T-cell (primary cell): ENCODE results near the gene EDN3. TPM values are rescaled to one million over a fixed set of nuclear protein-coding genes. Genes with fewer than 3 reads are reported as not detected.

Experiments used
- ATAC-seq, 4 experiments: fragments of 200-7000 bp in 3 of 4; fragments of 150-1000 bp in 1 of 4; cut with Tn5 transposase; replicated peaks in 1 of 4; 1 replicate in 3 of 4; 2 replicates in 1 of 4; pipeline ENCODE4 v1.10.0; 2021; ENCODE audit warnings: moderate library complexity in 3 of 4, mild to moderate bottlenecking in 2 of 4, moderate number of reproducible peaks in 1 of 4
- CTCF ChIA-PET, 2 donors: fragments of 300-600 bp; sonication (Branson Sonifier 250); formaldehyde crosslinking; loops; one replicate each; lab custom pipeline; 2022; ENCODE audit warnings: antibody characterized with exemption in 2 of 2; lab: Charles Lee
- POLR2A ChIA-PET, 2 donors: fragments of 300-600 bp; sonication (Branson Sonifier 250); formaldehyde crosslinking; loops; one replicate each; lab custom pipeline; 2022; ENCODE audit warnings: antibody characterized with exemption in 2 of 2; lab: Charles Lee
- DNase-seq, 35 experiments: peaks; one replicate each; pipeline versions ENCODE4 v3.0.0 to v3.0.0-alpha.2; 2013 to 2023
- H3K27ac ChIP-seq: one replicate; pipeline ENCODE4 v1.5.1; 2013; ENCODE audit warnings: low read length
- H3K27me3 ChIP-seq, 2 experiments: replicated peaks in 1 of 2; 1 replicate in 1 of 2; 2 replicates in 1 of 2; pipeline versions ENCODE4 v1.6.1 to v1.7.0; 2013; ENCODE audit warnings: low read length in 1 of 2, mixed read lengths in 1 of 2; ENCODE audit not compliant: control insufficient read depth in 2 of 2, insufficient read depth in 2 of 2; ENCODE audit errors: extremely low read depth in 1 of 2
- H3K36me3 ChIP-seq, 2 donors: 1 replicate in 1 of 2; 2 replicates in 1 of 2; pipeline versions ENCODE4 v1.6.1 to v1.7.0; 2013; ENCODE audit warnings: low read length in 1 of 2; ENCODE audit not compliant: control insufficient read depth in 2 of 2, insufficient read depth in 1 of 2; ENCODE audit errors: extremely low read depth in 1 of 2
- H3K4me1 ChIP-seq, 2 experiments: 1 replicate in 1 of 2; 2 replicates in 1 of 2; pipeline versions ENCODE4 v1.6.1 to v1.7.0; 2013; ENCODE audit warnings: low read length in 2 of 2, mixed read lengths in 1 of 2; ENCODE audit not compliant: insufficient read depth in 2 of 2, control insufficient read depth in 1 of 2; ENCODE audit errors: extremely low read depth in 1 of 2
- H3K4me3 ChIP-seq, 2 donors: 1 replicate in 1 of 2; 2 replicates in 1 of 2; pipeline versions ENCODE4 v1.5.1 to v1.7.0; 2013; ENCODE audit warnings: mild to moderate bottlenecking in 2 of 2, low read length in 1 of 2, moderate library complexity in 1 of 2; ENCODE audit not compliant: control insufficient read depth in 1 of 2; ENCODE audit errors: extremely low read depth in 1 of 2
- H3K9me3 ChIP-seq: 2 replicates; pipeline ENCODE4 v1.7.0; 2013
- H3K27ac Mint-ChIP-seq, 2 donors: one replicate each; pipeline ENCODE4 v1.8.0; 2020 to 2021; ENCODE audit warnings: mild to moderate bottlenecking in 2 of 2, mixed read lengths in 2 of 2
- H3K27me3 Mint-ChIP-seq, 2 donors: one replicate each; pipeline ENCODE4 v1.8.0; 2021 to 2022; ENCODE audit warnings: mixed read lengths in 2 of 2
- H3K36me3 Mint-ChIP-seq: one replicate; pipeline ENCODE4 v1.8.0; 2021; ENCODE audit warnings: mixed read lengths
- H3K4me1 Mint-ChIP-seq, 3 donors: one replicate each; pipeline ENCODE4 v1.8.0; 2020 to 2022; ENCODE audit warnings: mixed read lengths in 3 of 3, mild to moderate bottlenecking in 1 of 3
- H3K4me3 Mint-ChIP-seq, 3 donors: one replicate each; pipeline ENCODE4 v1.8.0; 2020 to 2022; ENCODE audit warnings: mild to moderate bottlenecking in 3 of 3, mixed read lengths in 3 of 3, moderate library complexity in 3 of 3
- H3K9me3 Mint-ChIP-seq, 3 donors: one replicate each; pipeline ENCODE4 v1.8.0; 2020 to 2022; ENCODE audit warnings: mixed read lengths in 3 of 3
- WGBS: methylation state at CpG from one replicate; pipeline ENCODE4 v1.1.5; 2013; ENCODE audit warnings: missing lambda C conversion rate; ENCODE audit not compliant: insufficient coverage; 5-methylcytosine and 5-hydroxymethylcytosine counted together
- total RNA-seq, 35 experiments: library from RNA in 6 of 35; stranded (reverse) in 6 of 35; fragments of 120-200 nt in 1 of 35; gene quantifications; one replicate each; pipeline versions ENCODE4 v1.2.1 to v1.2.4 and lab custom pipeline; 2013 to 2026

The EDN3 gene
- total RNA-seq, 5 donors from 2014 or later (not counting 1 experiment from before 2014, with no cell fraction given), result 0.32 to 2.3 (median 1.3) TPM; not detected in 2

DNA sequence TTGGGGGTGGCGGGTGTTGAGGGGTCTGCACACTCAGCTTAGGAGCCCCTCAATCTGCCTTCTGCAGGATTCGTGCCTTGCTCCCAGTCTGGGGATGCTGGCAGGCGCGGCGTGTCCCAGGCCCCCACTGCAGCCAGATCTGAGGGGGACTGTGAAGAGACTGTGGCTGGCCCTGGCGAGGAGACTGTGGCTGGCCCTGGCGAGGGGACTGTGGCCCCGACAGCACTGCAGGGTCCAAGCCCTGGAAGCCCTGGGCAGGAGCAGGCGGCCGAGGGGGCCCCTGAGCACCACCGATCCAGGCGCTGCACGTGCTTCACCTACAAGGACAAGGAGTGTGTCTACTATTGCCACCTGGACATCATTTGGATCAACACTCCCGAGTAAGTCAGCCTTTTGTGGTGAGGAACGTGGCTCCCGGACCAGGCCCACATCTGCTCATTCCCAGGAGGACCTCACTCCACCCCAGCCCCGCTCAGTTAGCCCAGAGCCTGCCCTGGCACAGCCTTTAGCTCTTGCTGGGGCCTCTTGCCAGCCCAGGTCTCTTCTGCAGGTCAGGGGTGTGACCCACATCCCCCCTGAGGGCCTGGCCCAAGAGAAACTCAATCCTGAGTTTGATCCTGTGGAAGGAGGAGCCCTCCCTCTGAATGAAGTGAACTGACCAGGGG, 1.1 kb downstream of the EDN3 start:
- no peak for ATAC-seq
- no peaks in the 10 kb centered on the region for H3K36me3 ChIP-seq
- H3K4me3 Mint-ChIP-seq, result no peak overlapping the region
- H3K27me3 Mint-ChIP-seq, result peaks cover 42 to 63% of the 10 kb centered on the region in 2 donors
- no peak for DNase-seq
- ChIA-PET CTCF (no interaction called here), POLR2A (no interaction called here)
- no peaks in the 10 kb centered on the region for H3K9me3 Mint-ChIP-seq
- H3K4me1 Mint-ChIP-seq, result peaks cover 0 to 11% (median 7%) of the 10 kb centered on the region in 3 donors
- H3K9me3 ChIP-seq, result no peaks in the 10 kb centered on the region
- H3K36me3 Mint-ChIP-seq, result no peaks in the 10 kb centered on the region
- H3K4me1 ChIP-seq, result peaks cover 0 to 4% of the 10 kb centered on the region in 2 experiments
- WGBS, result 73% methylated on average over 16 of the region's 17 CpGs
- H3K27ac Mint-ChIP-seq, result no peak overlapping the region
- no peak overlapping the region for H3K27ac ChIP-seq
- H3K4me3 ChIP-seq, result no peak overlapping the region
- peaks cover 3 to 62% of the 10 kb centered on the region in 2 experiments for H3K27me3 ChIP-seq

DNA sequence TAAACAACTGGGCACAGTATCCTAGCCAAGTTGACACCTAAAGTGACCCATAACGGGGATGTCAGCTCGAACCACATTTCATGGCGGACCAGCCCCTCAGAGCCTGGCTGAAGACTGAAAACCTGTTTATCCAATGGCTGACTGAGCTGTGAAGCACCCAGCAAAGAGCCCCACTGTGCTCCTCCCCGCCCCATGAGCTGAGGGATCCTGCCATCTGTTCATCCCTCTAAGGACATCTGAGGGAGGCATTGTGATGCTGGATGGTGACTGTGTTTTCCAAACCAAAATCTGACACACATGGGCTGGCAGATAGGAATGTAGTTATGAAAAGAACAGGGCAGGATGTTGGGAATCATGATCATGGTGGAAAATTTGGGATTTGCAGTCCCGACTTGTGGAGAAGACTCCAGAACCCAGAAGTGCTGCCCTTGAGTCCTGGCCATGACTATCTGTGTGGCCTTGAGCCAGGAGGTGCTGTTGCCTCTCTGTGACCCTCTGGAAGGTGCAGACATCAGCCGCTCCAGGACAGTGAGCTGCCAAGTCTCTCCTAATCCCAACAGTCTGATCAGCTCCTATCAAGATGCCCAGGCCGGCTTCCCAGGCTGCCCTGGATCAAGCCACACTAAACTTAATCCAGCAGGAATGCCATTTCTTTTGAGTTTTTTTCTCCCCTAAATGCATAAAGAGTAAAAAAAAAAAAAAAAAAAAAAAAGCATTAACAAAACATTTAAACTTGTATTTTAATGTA, 5.7 kb downstream of the EDN3 start:
- Mint-ChIP-seq H3K4me3 (no peak overlapping the region), H3K36me3 (no peaks in the 10 kb centered on the region), H3K4me1 (peaks cover 0 to 21% (median 4%) of the 10 kb centered on the region in 3 donors), H3K9me3 (no peaks in the 10 kb centered on the region), H3K27me3 (peaks cover 23 to 31% of the 10 kb centered on the region in 2 donors), H3K27ac (no peak overlapping the region)
- no peak for DNase-seq
- ChIA-PET POLR2A (no interaction called here), CTCF (no interaction called here)
- no peak for ATAC-seq
- H3K36me3 ChIP-seq, result no peaks in the 10 kb centered on the region
- H3K27me3 ChIP-seq, result peaks cover 0 to 48% of the 10 kb centered on the region in 2 experiments
- H3K4me3 ChIP-seq, result no peak overlapping the region
- H3K4me1 ChIP-seq, result no peaks in the 10 kb centered on the region
- H3K9me3 ChIP-seq, result no peaks in the 10 kb centered on the region
- 80% methylated on average over 5 of the region's 7 CpGs for WGBS
- no peak overlapping the region for H3K27ac ChIP-seq

DNA sequence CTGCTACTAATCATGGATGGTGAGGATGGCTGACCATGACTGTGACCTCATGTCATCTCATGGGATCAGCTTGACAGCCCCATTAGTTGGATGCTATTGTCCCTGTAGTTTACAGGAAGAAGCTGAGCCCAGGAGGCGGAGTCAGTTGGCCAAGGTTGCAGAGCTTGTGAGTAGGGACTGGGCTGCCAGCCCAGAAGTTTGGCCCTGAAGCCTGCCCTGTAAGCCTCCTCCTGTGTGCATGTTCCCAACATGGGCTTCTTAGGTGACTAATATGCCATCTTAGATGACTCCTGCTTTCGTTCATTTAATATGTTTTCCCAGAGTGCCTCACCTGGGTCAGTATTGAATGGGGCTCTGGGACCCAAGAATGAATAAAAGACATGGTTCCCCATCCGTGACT, 6.9 kb downstream of the EDN3 start:
- Histone ChIP-seq H3K9me3 (no peaks in the 10 kb centered on the region), H3K4me3 (no peak overlapping the region), H3K27ac (no peak overlapping the region), H3K36me3 (no peaks in the 10 kb centered on the region), H3K4me1 (no peaks in the 10 kb centered on the region), H3K27me3 (peaks cover 0 to 38% of the 10 kb centered on the region in 2 experiments)
- ChIA-PET POLR2A (no interaction called here), CTCF (no interaction called here)
- Mint-ChIP-seq H3K36me3 (no peaks in the 10 kb centered on the region), H3K9me3 (no peaks in the 10 kb centered on the region), H3K27me3 (peaks cover 22% of the 10 kb centered on the region in 2 donors), H3K27ac (no peak overlapping the region), H3K4me3 (no peak overlapping the region), H3K4me1 (peaks cover 0 to 21% (median 2%) of the 10 kb centered on the region in 3 donors)
- DNase-seq (no peak), ATAC-seq (no peak)
- 86% methylated on average over 2 of the region's 3 CpGs for WGBS

DNA sequence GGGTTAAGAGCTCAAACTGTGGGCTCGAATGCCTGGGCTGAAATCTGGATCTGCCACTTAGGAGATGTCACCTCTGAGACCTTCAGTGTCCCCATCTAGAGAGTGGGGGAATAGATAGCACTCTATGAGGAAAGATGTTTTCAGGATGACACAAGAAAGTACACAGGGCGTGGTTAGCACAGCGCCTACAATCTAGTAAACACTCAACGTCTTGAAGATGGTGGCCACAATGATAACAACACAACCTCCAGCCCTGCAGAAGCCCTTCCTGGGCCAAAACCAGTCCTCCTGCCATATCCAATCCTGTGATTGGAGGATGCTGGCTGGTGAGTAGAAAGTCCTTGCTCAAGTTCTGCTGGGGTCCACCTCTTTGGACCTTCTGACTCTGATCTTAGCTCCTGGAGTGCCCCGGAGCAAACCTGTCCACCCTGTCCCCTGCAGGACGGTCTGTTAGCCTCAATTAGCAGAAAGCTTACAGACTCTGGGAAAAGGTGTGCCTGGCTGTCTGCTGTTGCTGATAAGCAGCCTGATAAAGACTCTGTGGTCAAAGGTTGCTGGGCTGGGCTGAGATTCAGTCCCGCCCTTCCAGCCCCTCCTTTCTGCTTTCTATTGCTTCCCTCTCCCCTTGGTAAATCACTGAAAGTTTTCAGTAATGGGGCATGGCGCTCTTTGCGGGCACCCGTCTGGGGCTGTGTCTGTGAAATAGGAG, 8.2 kb downstream of the EDN3 start:
- Histone ChIP-seq H3K36me3 (no peaks in the 10 kb centered on the region), H3K9me3 (no peaks in the 10 kb centered on the region), H3K4me3 (no peak overlapping the region), H3K27ac (no peak overlapping the region), H3K4me1 (no peaks in the 10 kb centered on the region), H3K27me3 (peaks cover 0 to 28% of the 10 kb centered on the region in 2 experiments)
- Mint-ChIP-seq H3K9me3 (no peaks in the 10 kb centered on the region), H3K27ac (peak overlapping the region in 1 of 2 donors; percentile 67), H3K4me3 (no peak overlapping the region), H3K4me1 (peaks cover 0 to 14% (median 2%) of the 10 kb centered on the region in 3 donors), H3K27me3 (peaks cover 12% of the 10 kb centered on the region in 2 donors), H3K36me3 (no peaks in the 10 kb centered on the region)
- DNase-seq, result no peak
- 66% methylated on average over 3 of the region's 10 CpGs for WGBS
- CTCF ChIA-PET, result no interaction called here
- peak in 2 of 4 experiments; percentile 23 to 47 for ATAC-seq
- POLR2A ChIA-PET, result no interaction called here

DNA sequence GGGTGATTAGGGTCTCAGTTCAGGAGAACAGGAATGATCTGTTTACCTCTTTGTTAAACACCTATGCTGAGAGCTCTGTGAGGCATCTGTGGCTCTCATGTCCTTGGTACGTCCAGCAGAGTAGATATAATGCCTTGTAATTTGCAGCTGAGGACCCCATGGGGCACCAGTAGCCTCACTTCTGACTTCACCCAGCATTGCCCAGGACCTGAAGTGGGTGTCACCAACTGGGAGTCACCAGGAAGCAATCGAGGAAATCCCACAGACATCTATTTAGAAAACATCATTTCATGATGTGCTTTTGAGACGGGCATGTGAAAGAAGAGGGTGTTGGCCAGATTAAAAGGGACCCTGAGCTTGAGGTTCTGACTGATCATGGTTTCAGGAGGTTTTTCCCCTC, 8.8 kb downstream of the EDN3 start:
- peaks cover 7 to 9% of the 10 kb centered on the region in 2 donors for H3K27me3 Mint-ChIP-seq
- ATAC-seq, result no peak
- WGBS, result 75% methylated on average over 1 of the region's 3 CpGs
- ChIA-PET POLR2A (no interaction called here), CTCF (no interaction called here)
- peaks cover 0 to 12% (median 2%) of the 10 kb centered on the region in 3 donors for H3K4me1 Mint-ChIP-seq
- H3K9me3 Mint-ChIP-seq, result no peaks in the 10 kb centered on the region
- peaks cover 0 to 25% of the 10 kb centered on the region in 2 experiments for H3K27me3 ChIP-seq
- H3K9me3 ChIP-seq, result no peaks in the 10 kb centered on the region
- no peak overlapping the region for H3K4me3 ChIP-seq
- H3K36me3 Mint-ChIP-seq, result no peaks in the 10 kb centered on the region
- H3K27ac Mint-ChIP-seq, result no peak overlapping the region
- H3K27ac ChIP-seq, result no peak overlapping the region
- no peaks in the 10 kb centered on the region for H3K36me3 ChIP-seq
- H3K4me3 Mint-ChIP-seq, result no peak overlapping the region
- no peaks in the 10 kb centered on the region for H3K4me1 ChIP-seq
- no peak for DNase-seq

DNA sequence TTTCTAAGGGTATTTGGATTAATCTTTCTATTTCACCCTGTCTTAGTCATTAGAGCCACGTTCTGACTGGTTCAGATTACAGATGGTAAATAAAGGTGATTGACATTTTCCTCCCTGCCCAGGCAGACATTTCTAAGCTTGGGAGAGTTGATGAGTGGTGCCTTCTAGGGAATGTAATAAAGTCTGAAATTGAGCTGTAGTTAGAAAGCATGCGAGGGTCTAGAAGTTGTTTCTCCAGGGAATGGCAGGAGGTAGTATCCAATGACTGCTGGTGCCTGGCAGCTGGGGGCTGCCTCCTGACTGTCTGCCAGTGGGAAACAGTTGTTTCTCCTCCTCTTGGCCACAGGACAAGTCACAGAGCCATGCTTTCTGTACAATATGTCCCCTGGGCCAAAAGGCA, 14.6 kb downstream of the EDN3 start:
- Mint-ChIP-seq H3K4me3 (no peak overlapping the region), H3K27me3 (peaks cover 0 to 3% of the 10 kb centered on the region in 2 donors), H3K4me1 (no peaks in the 10 kb centered on the region), H3K36me3 (no peaks in the 10 kb centered on the region), H3K9me3 (no peaks in the 10 kb centered on the region), H3K27ac (no peak overlapping the region)
- ChIA-PET POLR2A (no interaction called here), CTCF (no interaction called here)
- H3K4me1 ChIP-seq, result no peaks in the 10 kb centered on the region
- WGBS, result no CpG with 5 or more reads among the region's 2 CpGs
- H3K27ac ChIP-seq, result no peak overlapping the region
- peaks cover 0 to 4% of the 10 kb centered on the region in 2 experiments for H3K27me3 ChIP-seq
- no peak for ATAC-seq
- H3K4me3 ChIP-seq, result no peak overlapping the region
- H3K36me3 ChIP-seq, result no peaks in the 10 kb centered on the region
- H3K9me3 ChIP-seq, result no peaks in the 10 kb centered on the region
- DNase-seq, result no peak
